PC-3 (cell line): ENCODE measurements around the gene SCRN3. TPM values are rescaled to one million over a fixed set of nuclear protein-coding genes. Genes with fewer than 3 reads are reported as not detected.
"Not testable (repeated sequence)": the region's sequence is repeated elsewhere in the genome, so short reads cannot be mapped to it uniquely, and the experiment has no call there.

Source experiments
- ATAC-seq: fragments of 200-7000 bp; cut with Tn5 transposase; 2 replicates; pipeline ENCODE4 v1.9.1; 2020; ENCODE audit warnings: mild to moderate bottlenecking, moderate library complexity
- BruUV-seq: library from RNA; stranded (reverse); fragments of 400-500 nt; replicated peaks from 2 replicates; lab custom pipeline; 2021; lab: Mats Ljungman, UMichigan
- CTCF ChIA-PET: fragments of 300-600 bp; sonication (Branson Sonifier 250); formaldehyde crosslinking; loops from one replicate; lab custom pipeline; 2022; ENCODE audit warnings: antibody characterized with exemption; lab: Charles Lee
- POLR2A ChIA-PET: fragments of 300-600 bp; sonication (Branson Sonifier 250); formaldehyde crosslinking; loops from one replicate; lab custom pipeline; 2022; ENCODE audit warnings: antibody characterized with exemption; ENCODE audit not compliant: unreplicated experiment; lab: Charles Lee
- DNase-seq: peaks from one replicate; pipeline ENCODE4 v3.0.0-alpha.2; 2015
- H2AFZ ChIP-seq: fragments of 300-600 bp; sonication (generic); 2 replicates; pipeline ENCODE4 v1.6.0; 2016; ENCODE audit warnings: antibody characterized with exemption, low read length
- H3F3A ChIP-seq: fragments of 300-600 bp; sonication (generic); one replicate; pipeline ENCODE4 v1.6.0; 2017; ENCODE audit warnings: antibody characterized with exemption, low read length, control low read depth, mild to moderate bottlenecking; ENCODE audit not compliant: unreplicated experiment
- H3K27ac ChIP-seq: fragments of 300-600 bp; sonication (generic); 2 replicates; pipeline ENCODE4 v1.5.1; 2016; ENCODE audit warnings: mild to moderate bottlenecking, low read length
- H3K27me3 ChIP-seq: fragments of 300-600 bp; sonication (generic); 2 replicates; pipeline ENCODE4 v1.6.1; 2016; ENCODE audit warnings: low read length, mixed read lengths
- H3K36me3 ChIP-seq: fragments of 300-600 bp; sonication (generic); 2 replicates; pipeline ENCODE4 v1.6.1; 2016; ENCODE audit warnings: low read depth, mixed run types, low read length, mixed read lengths
- H3K4me1 ChIP-seq: fragments of 300-600 bp; sonication (generic); 2 replicates; pipeline ENCODE4 v1.5.1; 2016; ENCODE audit warnings: low read length; ENCODE audit not compliant: insufficient read depth
- H3K4me2 ChIP-seq: fragments of 300-600 bp; sonication (generic); 2 replicates; pipeline ENCODE4 v1.6.0; 2016; ENCODE audit warnings: low read length
- H3K4me3 ChIP-seq: fragments of 300-600 bp; sonication (generic); 2 replicates; pipeline ENCODE4 v1.5.1; 2016; ENCODE audit warnings: mild to moderate bottlenecking, low read length, mixed read lengths
- H3K79me2 ChIP-seq: fragments of 300-600 bp; sonication (generic); 2 replicates; pipeline ENCODE4 v1.6.1; 2017; ENCODE audit warnings: low read length, mixed read lengths
- H3K9ac ChIP-seq: fragments of 300-600 bp; sonication (generic); 2 replicates; pipeline ENCODE4 v1.6.0; 2016; ENCODE audit warnings: mild to moderate bottlenecking, low read length
- H3K9me2 ChIP-seq: fragments of 300-600 bp; sonication (generic); replicated peaks from 2 replicates; pipeline ENCODE4 v1.6.1; 2016; ENCODE audit warnings: mixed run types, low read length, mixed read lengths
- H3K9me3 ChIP-seq: fragments of 300-600 bp; sonication (generic); 2 replicates; pipeline ENCODE4 v1.6.1; 2016; ENCODE audit warnings: low read length, mixed read lengths
- H4K20me1 ChIP-seq: fragments of 300-600 bp; sonication (generic); 2 replicates; pipeline ENCODE4 v1.6.1; 2016; ENCODE audit warnings: low read length, mixed read lengths
- CTCF ChIP-seq: fragments of 300-600 bp; sonication (generic); conservative IDR thresholded peaks from 2 replicates; pipeline ENCODE4 v1.5.1; 2017; ENCODE audit warnings: antibody characterized with exemption, low read depth, mild to moderate bottlenecking, low read length
- EZH2 ChIP-seq: fragments of 300-600 bp; sonication (generic); IDR thresholded peaks from one replicate; pipeline ENCODE4 v1.6.1; 2017; ENCODE audit warnings: antibody characterized with exemption, mild to moderate bottlenecking, low read length; ENCODE audit not compliant: unreplicated experiment
- EZH2phosphoT487 ChIP-seq: fragments of 300-600 bp; sonication (generic); IDR thresholded peaks from 2 replicates; pipeline ENCODE4 v1.6.1; 2018; ENCODE audit warnings: mild to moderate bottlenecking, antibody characterized with exemption, low read length, borderline replicate concordance
- intact Hi-C: fragments of 100-400 bp; cut with micrococcal nuclease; formaldehyde crosslinking; loops from 2 replicates; pipeline ENCODE4 v1.9.0; 2023
- total RNA-seq: library from RNA; depleted of rRNA; stranded (reverse); fragments of >200 nt; gene quantifications from 2 replicates; pipeline ENCODE4 v1.2.3, GENCODE V29; 2014

SCRN3 gene
- total RNA-seq, 1 experiment from 2014 or later = 26.6 TPM

- BruUV-seq = no TSS peak
- H3K4me3 ChIP-seq = no peak overlapping the region
- no peak overlapping the region for H3K9ac ChIP-seq
- H3K36me3 ChIP-seq = peaks cover 6% of the 10 kb centered on the region; the same call in 1 of the 2 replicates
- DNase-seq (no peak), ATAC-seq (no peak)
- no peaks in the 10 kb centered on the region for H4K20me1 ChIP-seq
- no peaks in the 10 kb centered on the region for H3F3A ChIP-seq
- CTCF ChIA-PET = interaction anchor here (1.0 kb wide), 1 partner anchor 10 kb away, joined by 5 read pairs; no protein-coding TSS in a partner anchor
- H3K27ac ChIP-seq = no peak overlapping the region
- no peaks in the 10 kb centered on the region for H3K79me2 ChIP-seq
- no peaks in the 10 kb centered on the region for H3K9me2 ChIP-seq
- POLR2A ChIA-PET = no interaction called here
- TF ChIP-seq EZH2phosphoT487 (no peak), CTCF (no peak), EZH2 (no peak)
- 0 out of 2 replicates have a peak, but pooled peaks cover under 1% of the 10 kb centered on the region for H3K4me1 ChIP-seq
- no peak overlapping the region for H3K4me2 ChIP-seq
- no peak overlapping the region for H2AFZ ChIP-seq
- intact Hi-C loops = no loop called here
- no peaks in the 10 kb centered on the region for H3K9me3 ChIP-seq
- H3K27me3 ChIP-seq = no peaks in the 10 kb centered on the region
These were observed 44.8 kb upstream of the SCRN3 start for GRCh38 chr2:174350593-174351181.

GRCh38 chr2:174353004-174353403 lies 42.5 kb upstream of the SCRN3 start:
- Histone ChIP-seq H3K4me2 (no peak overlapping the region), H3K27me3 (no peaks in the 10 kb centered on the region), H3K9me3 (no peaks in the 10 kb centered on the region), H3K79me2 (no peaks in the 10 kb centered on the region), H3K27ac (no peak overlapping the region), H4K20me1 (no peaks in the 10 kb centered on the region), H3K9ac (no peak overlapping the region), H3K4me3 (no peak overlapping the region), H3F3A (no peaks in the 10 kb centered on the region), H3K4me1 (no peaks in the 10 kb centered on the region), H3K36me3 (peaks cover 6% of the 10 kb centered on the region; the same call in 1 of the 2 replicates), H3K9me2 (no peaks in the 10 kb centered on the region), H2AFZ (no peak overlapping the region)
- DNase-seq = no peak
- CTCF ChIA-PET = no interaction called here
- ATAC-seq = no peak
- intact Hi-C loops = no loop called here
- no TSS peak for BruUV-seq
- POLR2A ChIA-PET = no interaction called here
- TF ChIP-seq EZH2 (no peak), EZH2phosphoT487 (no peak), CTCF (no peak)

- Histone ChIP-seq H3K4me2 (no peak overlapping the region), H3K27ac (no peak overlapping the region), H3K4me1 (no peaks in the 10 kb centered on the region), H3K9me2 (no peaks in the 10 kb centered on the region), H3K36me3 (no peaks in the 10 kb centered on the region), H3K9ac (no peak overlapping the region), H3K79me2 (no peaks in the 10 kb centered on the region), H3F3A (no peaks in the 10 kb centered on the region), H4K20me1 (no peaks in the 10 kb centered on the region), H3K4me3 (no peak overlapping the region), H2AFZ (no peak overlapping the region), H3K27me3 (no peaks in the 10 kb centered on the region), H3K9me3 (no peaks in the 10 kb centered on the region)
- BruUV-seq = no TSS peak
- intact Hi-C loops = no loop called here
- ATAC-seq = no peak
- POLR2A ChIA-PET = no interaction called here
- no peak for TF ChIP-seq CTCF
- no peak for TF ChIP-seq EZH2
- TF ChIP-seq EZH2phosphoT487 = no peak
- CTCF ChIA-PET = no interaction called here
- no peak for DNase-seq
These were observed 39.2 kb upstream of the SCRN3 start for GRCh38 chr2:174356347-174356746.

- H4K20me1 ChIP-seq, H2AFZ ChIP-seq, BruUV-seq, H3K36me3 ChIP-seq, H3K4me2 ChIP-seq, H3K9me2 ChIP-seq, H3K27me3 ChIP-seq, H3K79me2 ChIP-seq, ATAC-seq, H3K9ac ChIP-seq, DNase-seq, H3K4me3 ChIP-seq, H3K27ac ChIP-seq, CTCF ChIA-PET, H3F3A ChIP-seq, H3K9me3 ChIP-seq, intact Hi-C loops, H3K4me1 ChIP-seq, POLR2A ChIA-PET: not testable (repeated sequence)
These were observed 35.9 kb upstream of the SCRN3 start for GRCh38 chr2:174359663-174360062.
